Glomerular visceral epithelial cell (primary cell): ENCODE measurements around the gene FBXO39.
"Not testable (repeated sequence)": the region's sequence is repeated elsewhere in the genome, so short reads cannot be mapped to it uniquely, and the experiment has no call there.

ENCODE experiments used
- DNase-seq: peaks from one replicate; pipeline ENCODE4 v3.0.0-alpha.2; 2016; ENCODE audit errors: extremely low spot score

FBXO39 gene

GRCh38 chr17:6775871-6776405 is at the start of gene FBXO39:
Gene FBXO39, plus strand, starts transcription at chr17:6776215. Its CDS starts 3,654 bp downstream, at chr17:6779869.
- no peak for DNase-seq

- DNase-seq, result no peak
Observed at GRCh38 chr17:6729531-6729930, 46.5 kb upstream of the FBXO39 start.

DNA sequence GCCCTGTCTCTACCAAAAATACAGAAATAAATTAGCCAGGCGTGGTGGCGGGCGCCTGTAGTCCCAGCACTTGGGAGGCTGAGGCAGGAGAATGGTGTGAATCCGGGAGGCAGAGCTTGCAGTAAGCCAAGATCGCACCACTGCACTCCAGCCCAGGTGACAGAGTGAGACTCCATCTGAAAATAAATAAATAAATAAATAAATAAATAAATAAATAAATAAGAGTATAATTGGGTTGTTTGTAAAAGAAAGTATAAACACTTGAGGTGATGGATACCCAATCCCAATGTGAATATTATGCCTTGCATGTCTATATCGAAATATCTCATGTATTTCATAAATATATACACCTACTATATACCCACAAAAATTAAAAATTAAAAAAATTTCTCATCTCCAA is 29.4 kb upstream of the FBXO39 start:
- DNase-seq, result not testable (repeated sequence)

- DNase-seq, result no peak
Observed at GRCh38 chr17:6748617-6749016, 27.4 kb upstream of the FBXO39 start.

- peak; percentile 25 for DNase-seq
Observed at GRCh38 chr17:6749519-6749918, 26.5 kb upstream of the FBXO39 start.

GRCh38 chr17:6752068-6752909 is 23.7 kb upstream of the FBXO39 start:
- peak; percentile 99 for DNase-seq

- peak; percentile 97 for DNase-seq
Observed at GRCh38 chr17:6753006-6753445, 23.0 kb upstream of the FBXO39 start.

DNA sequence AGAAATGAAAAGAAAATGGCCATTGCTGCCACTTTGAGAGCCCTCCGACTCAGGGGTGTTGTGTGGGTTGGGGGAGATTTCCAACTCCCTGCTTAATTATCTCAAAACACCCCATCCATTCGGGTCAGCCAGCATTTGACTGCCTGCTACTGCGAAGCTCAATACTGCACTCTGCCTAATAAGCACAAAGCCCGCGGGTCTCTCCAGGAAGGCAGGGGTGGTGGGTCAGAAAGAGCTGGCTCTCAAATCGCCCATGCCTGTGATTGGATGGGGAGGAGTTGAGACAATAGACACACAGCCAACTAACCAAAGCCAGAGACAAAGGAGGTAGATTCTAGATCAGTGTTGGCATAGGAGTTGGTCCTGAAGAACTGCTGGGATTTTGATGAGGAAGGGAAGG is 22.5 kb upstream of the FBXO39 start:
- DNase-seq, result peak; percentile 37

- DNase-seq, result no peak
Observed at GRCh38 chr17:6755281-6755680, 20.7 kb upstream of the FBXO39 start.

DNA sequence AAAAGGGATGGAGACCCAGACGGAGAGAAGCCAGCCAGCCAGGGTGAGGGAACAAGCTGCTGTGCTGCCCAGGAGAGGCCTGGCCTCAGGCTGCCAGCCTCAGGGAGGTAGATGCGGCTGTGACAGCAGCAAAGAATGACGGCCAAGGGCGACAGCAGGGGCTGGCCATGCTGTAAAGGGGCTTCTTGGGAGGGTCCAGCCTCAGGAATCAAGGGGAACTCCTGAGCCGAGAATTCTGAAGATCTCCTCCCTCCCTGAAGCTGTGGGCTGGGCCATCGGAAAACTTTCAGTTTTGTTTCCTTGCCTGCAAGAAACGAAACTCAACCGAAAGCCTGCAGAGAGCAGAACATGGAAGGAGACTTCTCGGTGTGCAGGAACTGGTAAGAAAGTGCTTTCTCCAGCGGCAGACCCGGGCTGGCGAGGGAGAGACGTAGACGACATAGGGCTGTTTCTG is 20.3 kb upstream of the FBXO39 start, which contains the start of gene XAF1:
Gene XAF1, plus strand, starts transcription at position 316 of the 454 bp plus-strand sequence. Its CDS starts 33 bp downstream, at position 349.
- DNase-seq, result peak; percentile 46

DNA sequence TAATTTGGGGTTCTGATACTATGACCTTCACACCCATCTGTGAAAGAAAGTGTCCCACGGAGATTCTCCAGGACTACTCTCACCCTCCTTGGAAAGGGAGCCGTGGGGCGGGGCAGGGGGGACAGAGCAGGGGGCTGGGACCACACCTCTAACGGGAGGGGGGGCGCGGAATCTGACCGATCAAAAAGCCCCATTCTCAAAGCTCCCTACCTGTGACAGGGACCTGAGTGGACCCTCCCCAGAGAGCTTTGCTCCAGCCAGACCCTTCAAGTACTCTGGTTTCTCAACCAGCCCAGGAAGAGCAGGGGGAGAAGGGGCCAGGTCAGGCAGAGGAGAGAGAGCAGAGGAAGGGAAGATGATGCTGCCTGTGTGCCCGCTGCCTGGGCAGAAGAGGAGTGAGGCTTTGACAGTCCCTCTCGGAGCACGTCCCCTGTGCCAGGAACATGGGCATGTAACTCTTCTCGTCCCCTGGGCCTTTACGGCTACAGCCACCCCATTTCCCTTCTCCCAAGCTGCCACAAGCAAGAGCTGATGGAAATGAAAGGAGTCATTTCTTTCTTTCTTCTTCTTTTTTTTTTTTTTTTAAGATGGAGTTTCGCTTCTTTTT is 19.5 kb upstream of the FBXO39 start:
- no peak for DNase-seq

GRCh38 chr17:6757747-6758146 is 18.3 kb upstream of the FBXO39 start:
- no peak for DNase-seq

- no peak for DNase-seq
Observed at GRCh38 chr17:6761779-6762178, 14.2 kb upstream of the FBXO39 start.

GRCh38 chr17:6768447-6768846 is 7.6 kb upstream of the FBXO39 start:
- no peak for DNase-seq

DNA sequence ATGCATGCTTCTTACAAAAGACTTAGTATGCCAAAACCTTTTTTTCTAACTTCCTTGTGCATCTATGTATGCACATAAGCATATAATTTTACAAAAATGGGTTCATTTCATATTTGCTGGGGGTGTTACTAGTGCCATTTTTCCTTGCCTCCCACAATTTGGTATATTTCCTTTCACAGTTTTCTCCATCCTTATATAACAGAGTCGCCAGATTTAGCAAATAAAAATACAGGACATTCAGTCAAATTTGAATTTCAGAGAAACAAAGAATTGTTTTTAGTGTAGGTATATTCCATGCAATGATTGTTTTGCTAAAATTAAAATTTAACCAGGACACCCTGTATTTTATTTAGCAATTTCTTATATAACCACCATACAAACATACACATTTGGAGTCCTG is 4.0 kb upstream of the FBXO39 start:
- no peak for DNase-seq

GRCh38 chr17:6774906-6775305 is 1.1 kb upstream of the FBXO39 start:
- not testable (repeated sequence) for DNase-seq

DNA sequence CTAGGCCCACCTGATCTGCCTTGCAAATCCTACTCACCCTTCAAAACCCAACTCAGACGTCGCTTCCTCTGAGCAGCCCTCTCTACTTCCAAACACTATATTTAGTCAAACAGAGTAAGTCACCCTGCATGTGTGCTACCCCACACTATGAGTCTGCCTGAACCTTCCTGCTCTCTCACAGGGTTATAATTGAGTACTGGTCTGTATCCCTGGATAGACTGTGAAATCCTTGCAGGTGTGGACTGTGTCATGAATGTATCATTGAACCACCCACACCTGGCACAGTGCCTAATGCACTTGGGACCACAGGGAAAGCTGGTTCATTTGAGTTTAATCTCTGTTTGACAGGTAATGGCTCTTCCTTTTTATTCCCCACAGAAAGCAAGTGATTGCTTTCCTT is 3.4 kb downstream of the FBXO39 start:
- peak; percentile 41 for DNase-seq

DNA sequence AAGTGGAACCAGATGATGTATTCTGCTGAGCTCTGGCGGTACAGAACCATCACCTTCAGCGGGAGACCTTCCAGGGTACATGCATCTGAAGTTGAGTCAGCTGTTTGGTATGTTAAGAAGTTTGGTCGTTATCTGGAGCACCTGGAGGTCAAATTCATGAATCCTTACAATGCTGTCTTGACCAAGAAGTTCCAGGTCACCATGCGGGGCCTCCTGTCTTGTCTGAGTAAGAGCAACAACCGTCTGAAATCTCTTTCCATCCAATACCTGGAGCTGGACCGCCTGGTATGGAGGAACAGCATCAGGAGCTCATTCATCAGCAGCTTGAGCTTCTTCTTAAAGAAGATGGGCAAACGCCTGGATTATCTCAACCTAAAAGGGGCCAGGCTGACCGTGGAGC is 4.0 kb downstream of the FBXO39 start:
- peak; percentile 23 for DNase-seq

GRCh38 chr17:6780886-6781285 is 4.9 kb downstream of the FBXO39 start:
- DNase-seq, result peak; percentile 72

GRCh38 chr17:6782244-6782643 is 6.2 kb downstream of the FBXO39 start:
- no peak for DNase-seq

- DNase-seq, result peak; percentile 61
Observed at GRCh38 chr17:6786618-6787017, 10.6 kb downstream of the FBXO39 start.

GRCh38 chr17:6787081-6787693 is 11.2 kb downstream of the FBXO39 start:
- no peak for DNase-seq
